ENCODE results near the gene NEIL1. TPM values are rescaled to one million over a fixed set of nuclear protein-coding genes. Genes with fewer than 3 reads are reported as not detected.
A peak's percentile ranks its signal among the peaks of the same experiment; 100 is the strongest.

NEIL1 gene
- total RNA-seq, 1 experiment from 2014 or later = not detected

DNA sequence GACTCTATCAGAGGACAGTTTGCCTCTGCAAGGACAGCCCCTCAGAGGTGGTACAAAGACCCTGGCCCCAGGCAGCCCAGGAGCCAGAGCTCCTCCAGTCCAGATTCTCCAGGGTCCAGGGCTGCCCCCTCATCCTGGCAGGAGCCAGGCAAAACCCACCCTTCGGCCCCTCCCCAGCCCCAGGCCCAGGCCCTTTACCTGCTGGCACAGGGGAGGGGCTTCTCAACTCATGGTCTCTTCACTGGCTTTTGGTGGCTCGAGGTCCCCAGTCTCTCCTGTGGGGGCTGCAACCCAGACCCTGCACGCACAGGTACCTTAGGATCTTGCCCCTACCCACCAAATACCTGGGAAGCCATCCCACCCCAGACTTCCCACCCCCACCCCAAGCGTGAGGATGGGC lies 8.5 kb downstream of the NEIL1 start:
- no peak for DNase-seq (ENCODE audit: low read depth)

DNA sequence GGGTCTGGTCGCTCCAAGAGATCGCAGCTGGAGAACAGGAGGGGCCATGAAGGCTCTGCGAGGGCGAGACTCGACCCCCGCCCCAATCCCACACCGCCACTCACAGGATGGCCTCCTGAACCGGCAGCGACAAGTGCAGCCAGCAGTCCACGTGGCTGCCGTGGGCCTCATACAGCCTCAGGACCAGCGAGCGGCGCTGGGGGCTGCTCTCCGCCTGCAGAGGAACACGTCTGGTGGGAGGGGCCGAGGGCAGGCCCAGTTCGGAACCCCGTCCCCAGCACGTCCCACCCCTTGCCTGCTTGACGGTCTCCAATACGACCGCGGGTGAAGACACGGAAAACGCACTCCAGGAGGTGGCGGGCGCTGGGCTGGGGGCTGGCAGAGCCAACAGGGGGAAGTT lies 9.2 kb downstream of the NEIL1 start:
- DNase-seq (ENCODE audit: low read depth) = no peak

DNA sequence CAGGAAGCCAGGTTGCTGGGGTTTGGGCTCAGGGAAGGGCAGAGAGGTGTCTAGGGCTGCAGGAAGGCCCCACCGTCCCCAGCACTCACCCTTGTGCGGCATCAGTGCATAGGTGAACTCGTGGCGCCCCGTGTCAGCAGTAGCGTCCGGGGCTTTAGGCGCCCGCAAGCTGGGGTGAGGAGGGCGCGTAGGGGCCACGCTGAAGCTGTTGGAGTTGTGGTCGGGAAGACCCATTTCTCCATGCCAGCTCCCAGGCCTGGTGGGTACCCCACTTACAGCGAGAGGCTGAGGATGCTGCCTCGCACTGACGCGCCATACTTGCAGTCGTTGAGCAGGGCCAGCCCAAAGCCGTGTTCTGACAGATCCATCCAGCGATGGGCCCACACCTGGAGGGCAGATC lies 9.7 kb downstream of the NEIL1 start:
- no peak for DNase-seq (ENCODE audit: low read depth)

DNA sequence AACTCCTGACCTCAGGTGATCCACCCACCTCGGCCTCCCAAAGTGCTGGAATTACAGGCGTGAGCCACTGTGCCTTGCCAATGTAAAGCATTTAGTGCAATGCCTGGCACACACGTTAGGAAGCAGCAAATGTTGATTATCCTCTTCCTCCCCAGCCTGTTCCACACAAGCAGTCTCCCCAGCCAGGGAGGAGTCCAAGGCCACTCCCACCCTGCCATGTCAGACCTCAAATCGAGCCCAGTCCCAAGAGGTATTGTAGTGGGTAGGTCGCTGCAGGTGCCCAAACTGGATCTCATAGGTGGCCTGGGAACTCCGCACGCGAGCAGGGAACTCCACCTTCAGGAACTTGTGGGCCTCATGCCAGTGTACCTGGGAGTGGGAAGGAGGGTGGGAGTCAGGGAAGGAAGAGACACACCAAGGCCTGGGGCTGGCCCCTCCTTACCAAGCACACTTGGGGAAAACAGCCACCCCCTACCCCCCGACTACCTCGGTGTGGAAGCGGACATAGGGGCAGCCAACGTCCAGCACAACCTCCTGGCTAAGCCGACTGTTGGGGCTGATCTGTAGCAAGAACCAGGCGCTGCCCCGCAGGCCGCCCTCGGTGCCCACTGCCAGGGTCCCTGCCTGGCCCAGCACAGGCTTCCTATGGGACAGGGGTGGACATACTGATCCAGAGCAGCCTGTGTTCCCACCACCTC lies 11.3 kb downstream of the NEIL1 start:
- no peak for DNase-seq (ENCODE audit: low read depth)

DNA sequence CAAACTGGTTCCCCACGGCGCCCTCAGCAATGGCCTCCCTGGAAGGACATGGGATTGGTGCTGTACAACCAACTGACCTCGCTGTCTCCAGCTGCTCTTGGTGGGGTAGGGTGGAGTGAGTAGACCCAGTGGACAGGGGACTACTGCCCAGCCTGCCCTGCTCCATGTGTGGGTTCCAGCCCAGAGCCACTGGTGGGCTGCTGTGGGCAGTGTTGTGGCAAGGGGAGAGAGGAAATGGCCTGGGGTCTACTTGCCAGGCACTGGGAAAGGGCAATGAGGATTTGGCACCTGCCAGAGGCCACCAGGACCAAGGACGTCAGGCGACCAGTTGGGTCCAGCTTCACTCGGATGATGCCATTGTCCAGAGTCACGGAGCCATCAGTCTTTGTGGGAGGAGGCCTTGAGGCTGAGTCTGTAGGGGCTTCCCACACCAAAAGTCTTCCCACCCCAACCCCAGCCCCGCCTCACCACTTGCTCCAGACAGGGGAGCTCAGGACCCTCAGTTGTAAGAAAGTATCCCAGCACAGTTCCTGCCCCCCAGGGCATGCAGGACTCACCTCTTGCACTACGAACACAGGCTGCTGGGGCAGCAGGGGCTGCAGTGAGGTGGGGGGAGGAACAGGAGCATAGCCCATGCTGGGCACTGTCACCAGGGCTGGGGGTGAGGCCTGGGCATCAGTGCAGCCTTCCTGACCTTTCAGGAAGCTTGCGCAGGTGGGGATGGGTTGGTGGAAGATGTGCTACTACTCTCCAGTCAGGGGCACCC lies 12.1 kb downstream of the NEIL1 start:
- DNase-seq (ENCODE audit: low read depth) = no peak

DNA sequence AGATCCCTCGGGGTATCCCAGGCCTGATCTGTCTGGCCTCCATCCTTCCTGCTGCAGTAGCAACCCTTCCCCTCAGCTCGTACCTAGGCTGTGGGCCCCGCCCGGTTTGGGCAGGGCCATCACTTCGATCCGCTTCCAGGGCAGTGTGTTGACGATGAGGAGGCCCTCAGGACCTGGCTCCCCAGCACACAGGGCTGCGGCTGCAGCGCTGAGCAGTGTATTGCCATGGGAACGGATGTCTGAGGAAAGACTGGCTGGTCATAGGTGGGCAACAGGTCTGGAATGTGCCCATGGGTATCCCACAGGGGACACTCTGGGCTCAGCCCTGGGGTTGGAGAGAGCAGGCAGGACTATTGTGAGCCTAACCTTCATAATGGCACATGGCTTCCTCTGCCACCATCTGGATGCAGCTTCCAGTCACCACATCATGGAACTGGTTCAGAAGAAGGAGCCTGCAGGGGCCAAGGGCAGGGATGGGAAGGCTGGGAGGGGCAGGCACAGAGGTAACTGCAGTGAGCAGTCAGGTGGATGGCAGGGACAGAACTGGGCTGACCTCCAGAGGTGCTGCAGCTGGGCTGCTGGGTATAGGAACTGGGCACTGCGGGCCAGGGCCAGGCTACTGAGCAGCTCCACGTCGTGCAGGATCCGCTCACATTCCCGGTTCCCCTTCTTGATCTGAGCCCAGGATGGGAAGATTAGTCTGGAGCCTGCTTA lies 12.9 kb downstream of the NEIL1 start:
- no peak for DNase-seq (ENCODE audit: low read depth)

DNA sequence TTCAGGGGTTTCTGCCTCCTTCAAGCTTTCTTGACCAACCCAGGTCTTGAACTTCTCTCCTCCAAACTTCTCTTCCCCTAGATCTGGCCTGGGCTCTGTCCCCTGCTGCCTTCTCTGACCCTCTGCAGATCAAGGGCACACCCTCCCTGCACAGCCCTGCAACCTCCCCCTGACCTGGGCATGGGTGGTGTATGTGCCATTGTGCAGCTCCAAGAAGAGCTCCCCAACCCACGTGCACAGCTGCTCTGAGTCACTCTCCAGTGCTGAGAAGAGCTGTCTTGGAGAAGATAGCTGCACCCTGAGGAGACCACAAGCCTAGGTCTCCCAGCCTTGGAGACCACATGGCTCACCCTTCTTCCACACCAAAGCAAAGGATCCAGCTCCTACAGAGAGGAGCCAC lies 13.6 kb downstream of the NEIL1 start:
- DNase-seq (ENCODE audit: low read depth) = no peak

DNA sequence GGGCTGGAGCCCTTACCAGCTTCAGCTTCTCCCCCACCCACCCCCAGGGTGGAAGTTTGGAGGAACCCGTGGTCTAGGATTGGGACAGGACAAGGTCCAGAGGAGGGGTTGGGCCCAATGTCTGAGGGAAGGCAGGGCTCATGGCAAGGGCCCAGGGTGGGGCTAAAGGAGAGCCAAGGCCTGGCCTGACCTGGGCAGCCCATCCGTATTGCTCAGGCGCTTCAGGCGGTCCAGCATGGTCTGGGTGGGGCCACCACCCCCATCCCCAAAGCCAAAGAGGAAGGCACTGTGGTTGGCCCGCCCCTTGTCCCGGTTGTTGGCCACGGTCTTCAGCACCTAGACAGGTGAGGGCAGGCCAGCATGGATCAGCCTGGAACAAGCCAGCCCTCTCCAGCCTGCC lies 14.0 kb downstream of the NEIL1 start:
- DNase-seq (ENCODE audit: low read depth) = no peak

DNA sequence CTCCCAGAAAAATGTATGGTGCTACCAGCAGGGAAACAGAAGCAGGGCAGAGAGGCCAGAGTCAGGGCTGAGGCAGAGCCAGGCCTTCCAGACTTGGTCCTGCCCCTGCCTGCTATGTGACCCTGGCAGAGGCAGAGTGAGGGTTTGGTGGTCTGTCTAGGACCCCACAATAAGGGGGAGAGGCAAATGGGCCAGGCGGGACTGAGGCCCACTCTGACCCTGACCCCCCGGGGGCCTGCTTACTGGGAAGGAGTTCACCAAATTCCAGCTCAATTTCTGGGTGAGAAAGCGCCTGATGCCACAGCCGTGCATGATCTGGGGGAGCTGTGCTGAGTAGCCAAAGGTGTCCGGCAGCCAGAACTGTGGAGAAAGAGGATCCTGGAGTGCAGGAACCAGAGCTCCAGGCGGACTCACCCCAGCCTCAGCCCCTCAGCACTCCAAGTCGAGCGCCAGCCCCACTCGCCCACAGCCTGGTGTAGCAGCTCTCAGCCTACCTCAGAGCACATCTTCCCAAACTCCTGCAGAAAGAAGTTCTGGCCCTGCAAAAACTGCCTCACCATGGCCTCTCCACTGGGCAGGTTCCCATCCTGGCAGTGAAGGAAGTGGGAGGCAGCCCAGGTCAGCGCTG lies 14.6 kb downstream of the NEIL1 start:
- no peak for DNase-seq (ENCODE audit: low read depth)

DNA sequence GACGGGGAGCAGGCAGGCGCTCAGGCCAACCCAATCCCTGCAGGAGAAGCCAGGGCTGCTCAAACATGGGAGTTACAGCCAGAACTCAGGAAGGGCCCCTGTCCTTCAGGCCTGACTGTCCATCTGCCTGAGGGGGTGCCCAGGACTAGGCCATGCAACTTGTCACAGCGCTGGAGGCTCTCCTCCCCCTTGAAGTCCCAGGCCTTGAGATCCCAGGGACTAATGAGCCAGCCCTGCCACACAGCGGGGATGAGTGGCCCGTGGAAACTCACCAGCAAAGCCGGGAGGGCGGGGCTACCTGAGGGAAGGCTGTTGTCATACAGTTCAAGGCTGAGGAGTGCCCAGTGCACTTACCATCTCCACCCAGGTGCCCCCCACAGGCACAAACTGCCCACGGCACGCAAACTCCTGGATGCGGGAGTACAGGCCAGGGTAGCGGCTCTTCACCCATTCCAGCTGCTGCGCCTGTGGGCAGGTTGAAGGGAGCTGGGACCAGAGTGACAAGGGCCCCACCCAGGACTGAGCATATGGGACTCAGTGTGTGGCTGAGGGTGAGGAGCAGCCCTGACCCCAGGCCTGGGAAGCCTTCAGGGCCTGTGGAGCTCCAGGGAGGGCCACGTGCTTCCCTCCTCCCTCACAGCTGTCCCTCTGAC lies 15.3 kb downstream of the NEIL1 start:
- DNase-seq (ENCODE audit: low read depth) = no peak

DNA sequence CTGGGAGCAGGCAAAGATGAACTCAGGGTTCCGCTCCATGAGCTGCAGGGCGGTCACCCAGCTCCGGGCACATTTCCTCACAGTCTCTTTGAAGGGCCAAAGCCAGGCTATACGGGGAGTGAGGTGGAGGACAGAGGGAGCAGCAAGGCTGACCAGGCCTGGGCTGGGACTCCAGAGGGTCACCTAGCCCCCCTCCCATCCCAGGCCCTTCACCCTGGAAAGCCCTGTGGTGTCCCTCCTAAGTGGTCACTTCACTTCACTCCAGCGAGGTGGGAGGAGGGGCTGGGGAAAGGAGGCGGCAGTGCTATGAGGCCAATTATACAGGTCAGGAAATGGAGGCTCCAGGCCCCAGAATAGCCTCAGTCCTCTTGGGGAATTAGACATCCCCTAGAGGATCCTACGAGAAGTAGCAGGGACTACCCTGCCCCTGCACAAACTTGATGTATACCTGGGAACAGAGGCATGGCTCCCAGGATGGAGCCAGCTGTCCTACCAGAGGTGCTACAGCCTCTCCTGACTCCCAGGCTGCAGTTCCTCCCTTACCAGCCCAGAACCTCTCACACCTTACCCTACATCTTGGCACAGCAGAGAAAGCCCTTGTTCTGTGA lies 15.9 kb downstream of the NEIL1 start:
- DNase-seq (ENCODE audit: low read depth) = no peak

DNA sequence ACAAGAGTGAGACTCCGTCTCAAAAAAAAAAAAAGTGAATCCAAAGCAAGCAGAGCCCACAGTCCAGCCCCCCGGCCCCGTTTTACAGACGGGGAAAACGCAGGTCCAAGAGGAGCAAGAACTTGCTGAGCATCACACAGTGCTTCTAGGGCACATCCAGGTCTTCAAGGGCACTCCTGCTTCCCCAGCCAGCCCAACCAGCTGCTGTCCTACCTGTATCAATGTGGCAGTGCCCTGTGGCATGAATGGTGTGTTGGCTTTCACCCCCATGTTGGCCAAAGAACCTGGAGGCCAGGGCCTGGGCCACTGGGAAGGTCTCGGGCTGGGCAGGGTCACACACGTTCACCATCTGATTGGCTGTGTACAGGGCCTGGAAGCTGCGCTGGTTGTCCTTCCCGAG lies 16.9 kb downstream of the NEIL1 start:
- DNase-seq (ENCODE audit: low read depth) = no peak

DNA sequence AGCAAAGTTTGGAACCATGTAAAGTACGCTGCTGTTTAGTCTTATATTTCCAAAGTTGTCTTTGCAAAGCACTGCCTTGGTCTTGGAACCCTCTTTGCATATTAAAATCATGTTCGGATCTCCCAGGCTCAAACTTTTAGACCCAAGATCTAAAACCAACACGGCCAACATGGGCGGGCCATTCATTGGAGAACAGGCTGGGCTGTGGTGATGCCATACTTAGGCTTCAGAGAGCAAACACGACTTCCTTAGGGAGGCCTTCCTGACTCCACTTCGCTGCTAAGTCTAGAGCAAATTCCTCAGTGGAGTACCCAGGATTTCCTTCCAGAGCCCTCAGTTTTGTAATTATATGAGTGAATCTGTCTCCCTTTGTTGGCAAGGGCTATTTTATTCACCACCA lies 18.0 kb downstream of the NEIL1 start:
- no peak for DNase-seq (ENCODE audit: low read depth)

DNA sequence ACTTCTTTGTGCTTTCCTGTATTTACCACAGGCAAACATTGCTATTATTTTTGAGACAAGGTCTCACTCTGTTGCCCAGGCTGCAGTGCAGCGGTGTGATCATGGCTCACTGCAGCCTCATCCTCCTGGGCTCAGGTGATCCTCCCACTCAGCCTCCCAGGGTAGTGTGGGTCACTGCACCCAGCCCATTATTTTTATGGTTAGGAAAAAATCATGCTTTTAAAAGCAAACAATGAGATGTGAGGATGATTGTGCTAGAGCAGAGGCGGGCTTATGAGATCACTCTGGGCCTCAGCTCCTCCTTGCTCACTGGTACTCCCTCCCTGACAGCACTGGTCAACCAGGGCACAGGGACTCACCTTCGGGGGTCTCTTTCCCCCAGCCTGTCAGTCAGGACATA lies 19.3 kb downstream of the NEIL1 start:
- no peak for DNase-seq (ENCODE audit: low read depth)

DNA sequence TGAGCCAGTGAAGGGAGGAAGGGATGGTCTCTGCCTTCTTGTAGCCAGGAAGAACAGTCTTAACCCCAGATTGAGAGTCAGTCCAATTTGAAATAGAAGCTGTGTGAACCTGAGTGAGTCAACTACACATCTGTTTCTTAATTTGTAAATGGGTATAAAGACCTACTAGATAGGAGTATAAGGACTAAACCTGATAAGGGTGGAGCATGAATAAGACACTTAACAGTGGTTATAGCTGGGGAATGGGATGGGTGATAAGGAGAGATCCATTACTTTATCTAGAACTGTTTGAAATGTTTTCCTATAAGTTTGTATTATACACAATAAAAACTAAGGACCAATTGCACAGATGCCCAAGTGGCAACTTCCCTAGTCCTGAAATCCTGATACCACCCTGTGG lies 20.2 kb downstream of the NEIL1 start:
- no peak for DNase-seq (ENCODE audit: low read depth)

DNA sequence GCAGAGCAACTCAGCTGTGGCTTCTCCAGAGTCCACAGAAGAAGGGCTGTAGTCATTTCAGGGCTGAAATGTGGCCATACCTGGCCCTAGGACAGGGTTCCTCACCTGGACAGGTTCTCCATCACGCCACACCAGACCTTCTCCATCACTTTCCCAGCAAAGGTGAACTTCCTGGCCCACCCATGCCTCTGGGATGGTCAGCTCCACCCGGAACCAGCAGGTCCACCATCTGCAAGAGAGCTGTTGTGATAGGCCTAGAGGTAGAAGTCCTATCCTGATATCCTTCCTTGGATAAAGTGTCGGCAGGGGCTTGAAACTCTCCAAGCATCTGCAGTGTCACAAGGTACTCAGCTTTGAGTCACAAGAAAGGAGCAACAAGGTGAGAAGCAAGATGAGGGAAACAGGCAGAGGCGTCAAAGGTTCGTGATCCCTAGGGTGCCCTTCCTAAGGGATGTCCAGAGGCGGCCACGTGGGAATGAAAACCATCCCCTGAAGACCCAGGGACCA lies 20.6 kb downstream of the NEIL1 start:
- DNase-seq (ENCODE audit: low read depth) = no peak

DNA sequence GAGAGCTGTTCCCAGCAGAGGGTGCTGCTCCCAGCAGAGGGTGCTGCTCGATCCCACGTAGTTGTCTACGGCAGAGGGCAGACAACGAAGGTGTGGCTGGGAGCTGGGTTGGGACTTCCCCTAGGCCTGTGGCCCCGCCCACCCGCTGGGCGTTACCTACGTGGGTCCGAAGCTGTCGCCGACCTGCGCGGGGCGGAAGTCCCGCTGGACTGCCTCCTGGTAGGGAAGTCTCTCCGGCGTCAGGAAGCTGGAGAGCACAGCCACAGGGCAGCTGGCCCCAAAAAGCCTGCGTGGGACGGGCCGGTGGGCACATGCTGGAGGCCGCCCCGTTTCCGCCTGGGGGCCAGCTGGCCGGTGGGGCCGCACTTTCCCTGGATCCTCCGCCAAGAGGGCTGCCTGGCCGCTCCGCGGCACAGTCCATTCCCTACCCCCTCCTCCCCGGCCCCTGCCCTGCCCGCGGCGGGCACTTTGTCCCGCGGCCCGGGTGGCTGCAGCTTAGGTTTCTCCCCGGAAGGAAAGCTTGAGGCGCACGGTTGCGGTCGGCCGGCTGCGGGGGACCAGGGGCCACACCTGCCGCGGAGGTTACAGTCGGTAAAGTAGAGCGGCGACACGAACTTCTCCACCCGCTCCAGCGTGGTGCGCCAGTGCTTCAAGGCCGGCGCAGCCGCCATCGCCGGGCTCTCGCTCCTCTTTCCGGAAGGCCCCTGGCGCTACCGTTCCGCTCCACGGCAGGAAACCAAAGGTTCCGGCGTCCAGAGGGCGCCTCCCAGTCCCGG lies 21.3 kb downstream of the NEIL1 start, which contains the start of gene MAN2C1:
TSS of gene MAN2C1 (minus strand) at position 695 of the 776 bp plus-strand sequence. CDS start at position 671, 24 bp downstream.
- peak; percentile 97 for DNase-seq (ENCODE audit: low read depth)

DNA sequence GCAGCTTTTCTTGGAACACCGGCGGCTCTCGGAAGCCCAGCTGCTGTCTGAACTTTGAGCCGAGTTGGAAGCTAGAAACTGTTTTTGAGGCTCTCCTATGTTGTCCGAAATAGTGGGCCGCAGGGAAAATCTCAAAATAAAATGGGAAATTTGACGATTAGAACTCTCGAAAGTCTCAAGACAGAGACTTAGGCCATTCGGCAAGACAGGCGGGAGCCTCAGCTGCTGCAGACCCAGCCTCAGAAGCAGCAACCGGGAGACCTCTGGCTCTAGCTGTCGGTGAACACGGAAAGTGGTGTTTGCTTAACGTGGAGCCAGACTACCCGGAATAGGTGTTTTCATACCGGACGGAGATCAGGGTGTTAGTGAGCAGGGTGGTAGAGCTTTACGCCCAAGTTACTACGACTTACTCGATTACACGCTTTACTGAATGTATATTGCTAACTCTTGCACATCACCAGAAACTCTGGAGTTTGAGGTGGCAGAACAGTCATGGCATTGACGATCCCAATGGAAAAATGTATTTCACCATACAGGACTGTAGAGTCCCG lies 21.9 kb downstream of the NEIL1 start:
- no peak for DNase-seq (ENCODE audit: low read depth)

DNA sequence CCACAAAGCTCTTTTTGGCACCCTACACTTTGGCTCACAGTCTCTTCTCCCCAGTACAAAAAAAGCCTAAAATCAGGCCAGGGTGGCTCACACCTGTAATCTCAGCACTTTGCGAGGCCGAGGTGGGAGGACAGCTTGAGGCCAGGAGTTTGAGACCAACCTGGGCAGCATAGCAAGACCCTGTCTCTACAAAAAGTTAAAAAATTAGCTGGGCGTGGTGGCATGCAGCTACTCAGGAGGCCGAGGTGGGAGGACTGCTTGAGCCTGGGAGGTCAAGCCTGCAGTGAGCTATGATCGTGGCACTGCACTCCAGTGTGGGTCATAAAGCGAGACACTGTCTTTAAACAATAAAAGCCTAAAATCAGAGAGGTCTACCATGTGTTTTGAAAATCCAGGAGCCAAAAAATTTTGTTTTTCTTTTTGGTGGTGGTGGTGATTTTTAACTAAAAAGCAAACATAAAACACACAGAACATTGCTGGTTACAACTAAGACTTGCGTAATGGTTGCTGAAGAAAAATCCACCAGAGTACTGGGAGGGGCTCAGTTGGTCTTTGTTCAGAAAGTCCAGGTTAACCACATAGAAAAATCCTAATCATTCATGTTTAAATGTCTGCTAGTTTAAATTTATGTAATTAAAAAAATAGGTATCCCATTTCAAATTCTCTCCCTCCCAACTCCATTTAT lies 23.2 kb downstream of the NEIL1 start:
- no peak for DNase-seq (ENCODE audit: low read depth)

Measured in HT1080 (cell line).